ENCODE measurements around the gene RGS17.

RGS17 gene

DNA sequence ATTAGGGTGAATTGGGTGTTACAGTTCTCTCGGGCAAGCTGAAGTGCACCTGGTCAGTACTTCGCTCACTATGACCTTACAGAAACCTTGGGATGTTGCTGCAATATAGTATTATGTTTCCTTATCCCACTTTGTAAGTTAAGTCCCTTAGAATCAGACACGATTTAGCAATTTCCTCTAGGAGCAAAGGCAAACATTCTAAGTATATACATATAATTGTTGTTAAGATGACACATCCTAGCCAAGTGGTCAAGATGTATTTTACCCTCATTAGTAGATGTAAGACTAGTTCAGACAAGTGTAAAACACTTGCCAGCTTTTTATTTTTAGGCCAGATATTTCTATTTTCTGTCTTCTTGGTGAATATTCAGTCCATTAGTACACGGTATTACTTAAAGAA lies 31.1 kb upstream of the RGS17 start:
- CTCF ChIA-PET, result no interaction called here
- no peak for TF ChIP-seq FOXA1 (IDR thresholded peaks at IDR 0.05)
- no peak for TF ChIP-seq FOXM1 (IDR thresholded peaks at IDR 0.05; ENCODE audit: borderline replicate concordance)
- TF ChIP-seq ELF4 (IDR thresholded peaks at IDR 0.05), result no peak
- TF ChIP-seq HDGF (IDR thresholded peaks at IDR 0.05; ENCODE audit: borderline replicate concordance), result no peak
- TF ChIP-seq ARNT (IDR thresholded peaks at IDR 0.05), result no peak
- no peak for TF ChIP-seq NFRKB (IDR thresholded peaks at IDR 0.05)
- TF ChIP-seq ZNF384 (IDR thresholded peaks at IDR 0.05), result no peak
- no peak for TF ChIP-seq LEF1 (IDR thresholded peaks at IDR 0.05; ENCODE audit: borderline replicate concordance)
- no peak for TF ChIP-seq PKNOX1 (IDR thresholded peaks at IDR 0.05)
- TF ChIP-seq FOXK2 (IDR thresholded peaks at IDR 0.05), result no peak
- TF ChIP-seq BHLHE40 (IDR thresholded peaks at IDR 0.05; ENCODE audit: borderline replicate concordance), result no peak
- TF ChIP-seq SUZ12 (IDR thresholded peaks at IDR 0.05), result no peak
- no peak for TF ChIP-seq SP1 (IDR thresholded peaks at IDR 0.05)
- TF ChIP-seq TARDBP (IDR thresholded peaks at IDR 0.05), result no peak
- no peak for TF ChIP-seq CTBP1 (IDR thresholded peaks at IDR 0.05; ENCODE audit: borderline replicate concordance)
- TF ChIP-seq L3MBTL2 (conservative IDR thresholded peaks at IDR 0.05), result no peak
- POLR2A ChIA-PET, result no interaction called here
- DNase-seq (ENCODE audit: extremely low spot score), result no peak

- TF ChIP-seq PKNOX1 (IDR thresholded peaks at IDR 0.05) (no peak), TARDBP (IDR thresholded peaks at IDR 0.05) (no peak), LEF1 (IDR thresholded peaks at IDR 0.05; ENCODE audit: borderline replicate concordance) (no peak), FOXA1 (IDR thresholded peaks at IDR 0.05) (no peak), HDGF (IDR thresholded peaks at IDR 0.05; ENCODE audit: borderline replicate concordance) (no peak), ZNF384 (IDR thresholded peaks at IDR 0.05) (no peak)
- POLR2A ChIA-PET, result no interaction called here
Observed at GRCh38 chr6:153160221-153160620, 29.1 kb upstream of the RGS17 start.

DNA sequence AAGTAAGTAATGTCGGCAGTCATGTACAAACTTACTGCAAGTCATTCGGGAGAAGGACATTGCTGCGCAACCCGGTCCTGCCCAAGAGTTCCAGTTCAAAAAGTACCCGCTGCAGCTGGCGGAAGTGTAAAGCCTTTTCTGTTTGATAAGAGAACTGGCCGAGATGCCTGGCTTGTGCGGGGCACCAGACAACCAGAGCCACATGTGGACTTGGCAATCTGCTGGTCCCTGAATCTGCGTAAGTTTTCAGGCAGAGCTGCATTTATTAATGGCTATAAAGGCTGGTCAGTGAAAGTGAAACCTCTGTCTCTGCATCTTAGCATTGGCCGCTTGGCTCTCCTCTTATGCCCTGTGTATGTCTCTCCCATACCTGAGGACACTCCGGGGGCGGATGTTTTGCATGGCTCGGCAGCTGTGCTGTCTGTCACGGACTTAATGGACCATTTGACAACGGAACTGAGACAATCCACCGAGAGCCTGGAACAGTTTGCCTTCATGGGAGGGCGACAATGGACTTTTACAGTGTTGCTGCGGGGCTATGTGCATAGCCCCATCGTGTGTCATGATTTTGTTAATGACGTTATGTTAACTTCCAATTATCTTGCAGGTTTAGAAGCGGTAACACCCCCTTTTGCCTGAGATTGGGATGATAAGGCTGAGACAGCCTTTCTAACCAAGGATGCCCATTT lies 19.8 kb upstream of the RGS17 start:
- TF ChIP-seq FOXM1 (IDR thresholded peaks at IDR 0.05; ENCODE audit: borderline replicate concordance), result no peak
- no peak for TF ChIP-seq LEF1 (IDR thresholded peaks at IDR 0.05; ENCODE audit: borderline replicate concordance)
- no peak for TF ChIP-seq SUZ12 (IDR thresholded peaks at IDR 0.05)
- no peak for TF ChIP-seq ZNF384 (IDR thresholded peaks at IDR 0.05)
- no peak for TF ChIP-seq FOXA1 (IDR thresholded peaks at IDR 0.05)
- no peak for TF ChIP-seq FOXK2 (IDR thresholded peaks at IDR 0.05)
- TF ChIP-seq ARNT (IDR thresholded peaks at IDR 0.05), result no peak
- CTCF ChIA-PET, result no interaction called here

More at GRCh38 chr6:153160221-153160620, 29.1 kb upstream of the RGS17 start:
- DNase-seq (ENCODE audit: extremely low spot score), result no peak
- CTCF ChIA-PET, result no interaction called here

DNA sequence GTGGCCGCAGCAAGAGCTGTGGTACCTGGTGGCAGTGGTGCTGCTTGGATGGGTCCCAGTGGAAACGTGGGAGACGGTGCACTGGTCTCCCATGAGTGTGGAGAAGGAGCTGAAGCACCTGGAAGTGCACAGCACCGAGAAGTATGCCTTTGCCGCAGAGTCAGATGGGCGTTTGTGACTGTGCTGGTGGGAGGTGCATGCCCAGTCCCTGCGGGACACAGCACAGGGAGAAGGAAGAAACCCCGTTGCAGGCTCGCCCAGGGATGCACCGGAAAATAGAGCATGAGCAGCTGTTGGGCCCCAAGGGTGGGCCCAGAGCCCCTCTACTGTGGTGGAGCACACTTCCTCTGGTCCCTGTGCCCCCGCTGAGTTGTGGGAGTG lies 19.3 kb upstream of the RGS17 start:
- DNase-seq (ENCODE audit: extremely low spot score), result no peak
- ChIA-PET CTCF (no interaction called here), POLR2A (interaction anchor here (0.9 kb wide), 1 partner anchor 19 kb away, joined by 3 read pairs; the partner anchor contains the start of gene RGS17)
- TF ChIP-seq ZNF384 (IDR thresholded peaks at IDR 0.05) (no peak), LEF1 (IDR thresholded peaks at IDR 0.05; ENCODE audit: borderline replicate concordance) (no peak), SP1 (IDR thresholded peaks at IDR 0.05) (no peak), FOXK2 (IDR thresholded peaks at IDR 0.05) (no peak), TARDBP (IDR thresholded peaks at IDR 0.05) (no peak), ELF4 (IDR thresholded peaks at IDR 0.05) (no peak), NFRKB (IDR thresholded peaks at IDR 0.05) (no peak), BHLHE40 (IDR thresholded peaks at IDR 0.05; ENCODE audit: borderline replicate concordance) (no peak), HDGF (IDR thresholded peaks at IDR 0.05; ENCODE audit: borderline replicate concordance) (no peak), CTBP1 (IDR thresholded peaks at IDR 0.05; ENCODE audit: borderline replicate concordance) (no peak), FOXA1 (IDR thresholded peaks at IDR 0.05) (no peak), SUZ12 (IDR thresholded peaks at IDR 0.05) (no peak), PKNOX1 (IDR thresholded peaks at IDR 0.05) (no peak), L3MBTL2 (conservative IDR thresholded peaks at IDR 0.05) (no peak)

More for the DNA sequence above, 19.8 kb upstream of the RGS17 start:
- no peak for DNase-seq (ENCODE audit: extremely low spot score)
- POLR2A ChIA-PET, result interaction anchor here (0.9 kb wide), 1 partner anchor 19 kb away, joined by 3 read pairs; the partner anchor contains the start of gene RGS17

GRCh38 chr6:153149891-153150290 lies 18.8 kb upstream of the RGS17 start:
- ChIA-PET POLR2A (no interaction called here), CTCF (no interaction called here)
- no peak for DNase-seq (ENCODE audit: extremely low spot score)
- TF ChIP-seq ELF4 (IDR thresholded peaks at IDR 0.05) (no peak), FOXA1 (IDR thresholded peaks at IDR 0.05) (no peak), HDGF (IDR thresholded peaks at IDR 0.05; ENCODE audit: borderline replicate concordance) (no peak), SP1 (IDR thresholded peaks at IDR 0.05) (no peak), TARDBP (IDR thresholded peaks at IDR 0.05) (no peak), ZNF384 (IDR thresholded peaks at IDR 0.05) (no peak), ARNT (IDR thresholded peaks at IDR 0.05) (no peak), PKNOX1 (IDR thresholded peaks at IDR 0.05) (no peak), CTBP1 (IDR thresholded peaks at IDR 0.05; ENCODE audit: borderline replicate concordance) (no peak), L3MBTL2 (conservative IDR thresholded peaks at IDR 0.05) (no peak), FOXM1 (IDR thresholded peaks at IDR 0.05; ENCODE audit: borderline replicate concordance) (no peak), NFRKB (IDR thresholded peaks at IDR 0.05) (no peak), LEF1 (IDR thresholded peaks at IDR 0.05; ENCODE audit: borderline replicate concordance) (no peak), BHLHE40 (IDR thresholded peaks at IDR 0.05; ENCODE audit: borderline replicate concordance) (no peak), FOXK2 (IDR thresholded peaks at IDR 0.05) (no peak)

Measured in HEK293T (cell line).